DMS 273 (cell line): ENCODE results near the gene MGAT5B.

Source experiments
- DNase-seq: peaks from one replicate; lab custom pipeline; 2025; ENCODE audit not compliant: unreplicated experiment; lab: John Stamatoyannopoulos, UW

MGAT5B gene

GRCh38 chr17:76879254-76879653, 11.1 kb downstream of the MGAT5B start:
- no peak for DNase-seq

GRCh38 chr17:76879691-76880090, 11.5 kb downstream of the MGAT5B start:
- no peak for DNase-seq

DNA sequence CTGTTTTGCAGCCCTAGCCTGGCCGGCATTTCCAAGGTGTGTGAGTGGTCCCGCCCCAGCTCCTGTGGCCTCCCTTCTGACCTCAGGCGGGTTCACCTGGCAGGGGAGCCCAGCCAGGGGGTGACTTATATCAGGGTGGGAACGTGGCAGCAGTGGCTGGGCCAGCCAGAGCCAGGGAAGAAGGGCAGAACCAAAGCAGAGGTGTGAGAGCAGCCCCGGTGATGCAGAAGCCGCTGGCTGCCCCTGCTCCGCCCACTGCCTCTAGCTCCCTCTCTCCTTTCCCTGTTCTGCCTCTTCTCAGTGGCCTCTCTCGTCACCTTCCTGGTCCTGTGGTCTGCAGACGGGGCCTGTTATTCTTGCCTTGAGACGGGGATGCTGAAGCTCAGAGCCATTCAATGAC, 12.1 kb downstream of the MGAT5B start:
- no peak for DNase-seq

DNA sequence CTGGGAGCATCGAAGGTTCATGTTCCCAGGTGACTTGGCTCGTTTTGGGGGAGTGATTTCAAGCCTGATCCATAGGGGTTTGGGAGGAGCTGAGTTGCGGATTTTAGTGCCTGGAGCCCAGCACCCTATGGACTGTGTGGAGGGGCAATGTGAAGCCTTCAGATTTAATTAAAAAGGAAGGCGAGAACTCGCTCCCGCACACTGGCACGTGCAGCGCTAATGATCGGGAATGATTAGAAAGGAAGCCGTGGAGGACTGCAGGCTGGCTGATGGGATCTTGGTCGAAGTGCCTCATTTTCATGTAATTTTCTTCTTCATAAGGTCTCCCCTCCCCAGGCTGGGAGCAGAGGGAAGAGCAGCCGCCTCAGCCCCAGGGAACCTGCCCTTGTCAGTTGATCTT, 12.8 kb downstream of the MGAT5B start:
- DNase-seq = no peak

- no peak for DNase-seq
Observed at GRCh38 chr17:76881408-76881807, 13.2 kb downstream of the MGAT5B start.

DNA sequence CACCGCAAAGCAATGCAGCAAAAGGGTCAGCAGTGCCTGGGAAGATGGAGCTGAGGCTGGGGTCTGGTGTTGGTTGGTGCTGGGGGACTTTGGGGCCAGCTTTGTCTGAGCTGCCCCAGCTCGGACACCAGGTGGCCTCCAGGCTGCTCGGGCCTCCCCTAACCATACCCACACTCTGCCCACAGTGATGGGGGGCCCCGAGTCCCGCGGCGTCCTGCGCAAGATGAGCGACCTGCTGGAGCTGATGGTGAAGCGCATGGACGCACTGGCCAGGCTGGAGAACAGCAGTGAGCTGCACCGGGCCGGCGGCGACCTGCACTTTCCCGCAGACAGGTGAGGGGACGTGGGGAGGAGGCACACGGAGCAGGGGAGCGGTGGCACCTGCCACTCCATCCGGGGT, 13.8 kb downstream of the MGAT5B start:
- no peak for DNase-seq

GRCh38 chr17:76883744-76884525, 15.7 kb downstream of the MGAT5B start:
- no peak for DNase-seq

DNA sequence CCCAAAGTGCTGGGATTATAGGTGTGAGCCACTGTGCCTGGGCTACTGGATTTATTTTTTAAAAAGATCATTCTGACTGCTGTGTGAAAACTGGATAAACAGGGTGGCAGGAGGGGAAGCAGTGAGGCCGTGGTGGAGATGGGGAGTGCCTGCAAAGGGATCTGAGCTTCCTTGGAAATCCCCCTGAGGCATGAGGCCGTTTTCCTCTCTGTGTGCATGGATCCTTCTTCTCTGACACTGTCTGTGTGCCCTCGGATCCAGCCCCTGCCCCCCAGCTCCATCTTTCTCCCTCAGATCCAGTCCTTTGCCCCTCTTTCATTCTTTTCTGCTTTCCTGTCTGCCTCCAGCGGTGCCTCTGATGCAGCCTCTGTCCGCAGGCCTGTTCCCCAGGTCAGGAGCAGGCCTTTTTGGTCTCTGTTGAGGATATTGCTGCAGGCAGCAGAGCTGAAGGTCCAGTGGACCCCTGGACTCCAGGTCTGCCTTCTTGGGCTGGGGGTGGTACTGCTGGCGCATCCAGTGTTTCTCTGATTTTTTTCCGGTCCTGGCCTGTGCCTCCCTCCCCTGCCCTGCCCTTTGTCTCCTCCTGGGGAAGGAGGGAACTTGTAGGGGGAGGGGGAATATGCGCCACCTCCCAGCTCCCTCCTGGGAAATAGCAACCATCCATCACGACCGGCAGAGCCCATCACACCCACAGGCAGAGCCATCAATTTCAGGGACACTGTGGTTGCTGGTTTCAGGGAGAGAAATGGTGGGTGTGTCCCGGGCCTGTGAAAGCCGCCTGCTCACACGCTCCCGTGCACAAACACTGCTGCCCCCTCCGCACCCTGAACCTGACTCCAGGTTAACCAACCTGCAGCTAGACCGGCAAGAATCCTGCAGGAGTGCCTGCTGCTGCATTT, 17.0 kb downstream of the MGAT5B start:
- no peak for DNase-seq

DNA sequence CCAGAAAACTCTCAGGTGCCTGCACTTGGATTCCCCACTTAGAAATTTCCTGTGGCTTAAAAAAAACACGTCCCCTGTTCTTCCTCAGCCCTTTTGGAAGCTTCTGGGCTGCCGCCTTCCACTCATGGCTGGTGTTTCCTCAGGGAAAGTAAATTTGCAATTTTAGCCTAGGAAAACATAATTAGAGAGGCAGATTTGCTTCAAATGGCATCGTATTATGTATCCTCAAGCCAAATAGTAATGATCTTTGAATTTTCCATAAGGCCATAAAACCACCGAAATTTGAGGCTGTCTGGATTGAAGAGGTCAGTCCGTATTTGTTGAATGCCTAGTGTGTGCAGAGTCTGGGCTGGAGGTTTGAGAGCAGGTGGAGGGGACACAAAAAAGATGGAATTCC, 17.7 kb downstream of the MGAT5B start:
- DNase-seq = no peak

DNA sequence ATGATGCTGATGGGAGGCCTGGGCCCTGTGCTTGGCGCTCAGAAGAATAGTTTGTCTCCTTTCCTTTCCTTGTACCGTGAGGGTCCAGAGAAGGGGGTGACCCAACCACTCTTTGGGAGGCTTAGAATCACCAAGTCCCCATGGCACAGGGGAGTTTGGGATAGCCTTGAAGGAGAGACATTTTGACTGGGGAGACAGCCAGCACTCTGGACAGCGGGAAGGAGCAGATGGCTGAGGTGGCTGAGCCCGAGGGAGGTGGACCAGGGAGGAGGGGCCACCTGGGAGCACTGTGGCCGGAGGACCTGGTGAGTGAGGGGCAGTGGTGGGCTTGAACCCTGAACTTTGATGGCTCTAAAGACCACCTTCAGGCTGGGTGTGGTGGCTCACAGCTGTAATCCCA, 18.2 kb downstream of the MGAT5B start:
- DNase-seq = no peak

GRCh38 chr17:76887802-76888201, 19.6 kb downstream of the MGAT5B start:
- DNase-seq = no peak

DNA sequence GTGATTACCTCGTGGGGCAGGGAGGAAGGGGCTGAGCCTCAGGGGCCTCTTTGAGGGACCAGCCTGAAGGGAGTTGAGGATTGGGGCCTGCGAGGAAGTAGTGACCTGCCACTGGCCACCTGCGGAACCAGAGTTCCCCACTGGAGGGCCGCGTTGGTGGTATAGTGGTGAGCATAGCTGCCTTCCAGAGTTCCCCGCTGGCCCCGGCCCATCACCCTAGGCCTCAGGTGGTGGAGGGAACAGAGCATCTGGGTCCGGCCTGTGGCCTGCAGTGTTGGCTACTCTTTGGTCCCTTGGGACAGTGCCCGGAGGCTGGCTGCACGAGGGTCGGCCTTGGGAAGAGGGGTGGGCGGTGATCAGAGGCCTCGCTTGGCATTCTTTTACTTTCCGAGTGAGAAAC, 20.5 kb downstream of the MGAT5B start:
- no peak for DNase-seq

DNA sequence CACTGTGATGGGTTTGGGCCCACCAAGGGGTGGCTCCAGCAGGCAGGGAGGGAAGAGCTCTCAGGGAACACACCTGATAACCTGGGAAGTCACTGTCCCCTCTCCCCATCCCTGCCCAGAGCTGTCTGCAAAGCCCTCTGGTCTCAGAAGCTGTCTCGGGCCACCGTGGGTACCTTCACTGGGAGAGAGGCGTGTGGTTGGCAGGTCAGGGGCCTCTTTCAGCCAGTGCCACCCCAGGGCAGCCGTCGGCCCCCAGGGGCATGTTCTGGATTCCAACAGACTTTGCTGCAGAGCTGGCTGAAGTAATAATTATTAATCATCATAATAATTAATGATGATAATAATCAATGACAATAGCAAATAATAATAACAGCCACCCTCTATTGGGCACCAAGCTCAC, 21.1 kb downstream of the MGAT5B start:
- DNase-seq = no peak

GRCh38 chr17:76892329-76892728, 24.1 kb downstream of the MGAT5B start:
- DNase-seq = no peak

DNA sequence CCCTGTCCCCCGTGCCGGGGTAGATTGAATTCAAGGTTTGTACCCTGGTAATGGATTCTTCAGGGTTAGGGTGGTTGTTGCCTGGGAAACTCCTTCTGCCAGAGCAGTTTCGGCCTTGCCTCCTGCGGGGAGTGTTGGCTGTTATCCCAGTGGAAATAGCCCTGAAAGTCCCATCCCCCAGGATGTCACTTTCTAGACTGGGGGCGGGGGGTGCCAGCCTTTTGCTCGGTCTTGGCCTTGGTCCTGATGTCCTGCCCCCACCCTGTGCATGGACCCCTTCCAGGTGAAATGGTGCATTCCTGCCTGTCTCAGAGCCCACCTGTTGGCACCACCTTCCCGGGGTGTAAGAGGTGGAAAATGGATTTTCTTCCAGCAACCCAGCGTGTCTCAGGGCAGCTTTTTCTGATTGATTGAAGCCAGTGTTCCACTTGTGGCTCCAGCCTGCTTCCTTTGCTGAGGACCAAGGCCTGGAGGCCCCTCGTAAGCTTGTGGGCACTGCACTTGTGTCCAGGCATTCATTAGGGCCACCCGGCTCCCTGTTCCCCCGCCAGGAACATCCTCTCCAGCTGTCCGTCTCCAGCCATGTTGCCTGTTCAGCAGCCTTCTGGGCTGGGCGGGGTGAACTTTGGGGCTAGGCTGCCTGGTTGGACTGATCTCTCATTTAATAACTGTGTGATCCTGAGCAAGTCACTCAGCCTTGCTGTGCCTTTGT, 25.6 kb downstream of the MGAT5B start:
- DNase-seq = peak; percentile 61

GRCh38 chr17:76894842-76895241, 26.6 kb downstream of the MGAT5B start:
- DNase-seq = no peak

GRCh38 chr17:76897023-76897422, 28.8 kb downstream of the MGAT5B start:
- DNase-seq = no peak

DNA sequence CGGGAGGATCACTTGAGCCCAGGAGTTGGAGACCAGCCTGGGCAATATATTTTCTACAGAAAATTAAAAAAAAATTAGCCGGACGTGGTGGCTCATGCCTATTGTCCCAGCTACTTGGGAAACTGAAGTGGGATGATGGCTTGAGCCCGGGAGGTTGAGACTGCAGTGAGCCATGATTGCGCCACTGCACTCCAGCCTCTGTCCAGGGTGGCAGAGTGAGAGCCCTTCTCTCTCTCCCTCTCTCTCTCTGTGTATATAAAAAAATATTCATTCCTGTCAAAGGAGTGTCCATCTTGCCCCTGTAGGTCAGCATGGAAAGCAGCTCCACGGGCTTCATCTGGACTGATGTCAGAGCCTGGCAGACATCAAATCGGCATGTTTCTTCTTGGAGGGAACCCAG, 31.2 kb downstream of the MGAT5B start:
- no peak for DNase-seq

- DNase-seq = no peak
Observed at GRCh38 chr17:76900723-76901122, 32.5 kb downstream of the MGAT5B start.

- DNase-seq = peak; percentile 49
Observed at GRCh38 chr17:76901542-76902197, 33.5 kb downstream of the MGAT5B start.

GRCh38 chr17:76902476-76902875, 34.3 kb downstream of the MGAT5B start:
- no peak for DNase-seq
